Fibroblast of villous mesenchyme (primary cell): ENCODE measurements around the gene HOXC11. TPM values are rescaled to one million over a fixed set of nuclear protein-coding genes. Genes with fewer than 3 reads are reported as not detected.
A peak's percentile ranks its signal among the peaks of the same experiment; 100 is the strongest.

Source experiments
- DNase-seq: peaks from one replicate; pipeline ENCODE4 v3.0.0-alpha.2; 2010; ENCODE audit warnings: low read depth
- H3K4me3 ChIP-seq: 2 replicates; pipeline ENCODE4 v1.5.1; 2011; ENCODE audit warnings: low read depth, mild to moderate bottlenecking, low read length
- total RNA-seq: library from RNA; depleted of rRNA; stranded (reverse); fragments of >200 nt; gene quantifications from 2 replicates; pipeline ENCODE4 v1.2.3, GENCODE V29; 2012
- TF ChIP-seq, protein P1 (sequence below): IDR thresholded peaks from 2 replicates; pipeline ENCODE4 v1.5.1; 2012; ENCODE audit warnings: low read depth, mild to moderate bottlenecking, low read length; ENCODE audit not compliant: insufficient read depth

Gene HOXC11
- total RNA-seq, 1 donor: 0.86 TPM

DNA sequence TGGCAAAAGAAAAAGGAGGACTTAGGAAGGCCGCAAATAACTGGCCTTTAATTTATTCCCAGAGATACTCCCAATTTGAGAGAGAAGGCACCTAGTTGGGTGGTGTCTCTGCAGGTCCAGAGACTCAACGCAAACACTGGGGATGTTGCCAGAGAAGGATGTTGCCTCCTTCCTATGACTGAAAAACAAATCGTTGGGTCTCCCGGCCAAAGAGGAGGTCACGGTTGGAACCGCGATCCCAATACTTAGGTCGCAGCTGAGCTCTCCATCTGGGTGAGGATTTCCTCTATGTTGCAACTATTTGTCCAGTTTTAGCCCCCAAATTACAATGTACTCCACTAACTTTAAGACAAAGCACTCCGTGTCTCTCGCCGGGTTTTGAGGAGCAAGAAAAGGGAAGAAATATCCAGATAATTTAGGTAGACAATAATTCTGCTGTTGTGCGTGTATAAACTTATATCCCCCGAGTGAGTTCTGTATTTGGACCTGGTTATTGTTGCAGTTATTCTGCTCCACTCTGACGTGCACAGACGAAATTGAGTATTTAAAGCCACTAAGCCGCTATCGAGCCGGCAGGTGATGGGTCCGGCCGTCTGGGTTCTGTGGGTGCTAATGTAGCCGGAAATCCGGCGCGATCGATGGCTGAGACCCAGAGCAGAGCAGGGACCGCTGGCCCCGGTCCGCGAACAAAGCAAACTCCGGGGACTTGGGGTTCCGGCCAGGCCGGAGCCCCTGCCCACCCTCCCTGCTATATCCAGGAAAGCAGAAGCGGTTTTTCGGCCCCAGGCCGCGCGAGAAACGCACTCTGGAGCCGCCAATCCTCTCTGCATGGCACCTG is 12.5 kb upstream of the HOXC11 start:
- TF ChIP-seq, protein P1, sequence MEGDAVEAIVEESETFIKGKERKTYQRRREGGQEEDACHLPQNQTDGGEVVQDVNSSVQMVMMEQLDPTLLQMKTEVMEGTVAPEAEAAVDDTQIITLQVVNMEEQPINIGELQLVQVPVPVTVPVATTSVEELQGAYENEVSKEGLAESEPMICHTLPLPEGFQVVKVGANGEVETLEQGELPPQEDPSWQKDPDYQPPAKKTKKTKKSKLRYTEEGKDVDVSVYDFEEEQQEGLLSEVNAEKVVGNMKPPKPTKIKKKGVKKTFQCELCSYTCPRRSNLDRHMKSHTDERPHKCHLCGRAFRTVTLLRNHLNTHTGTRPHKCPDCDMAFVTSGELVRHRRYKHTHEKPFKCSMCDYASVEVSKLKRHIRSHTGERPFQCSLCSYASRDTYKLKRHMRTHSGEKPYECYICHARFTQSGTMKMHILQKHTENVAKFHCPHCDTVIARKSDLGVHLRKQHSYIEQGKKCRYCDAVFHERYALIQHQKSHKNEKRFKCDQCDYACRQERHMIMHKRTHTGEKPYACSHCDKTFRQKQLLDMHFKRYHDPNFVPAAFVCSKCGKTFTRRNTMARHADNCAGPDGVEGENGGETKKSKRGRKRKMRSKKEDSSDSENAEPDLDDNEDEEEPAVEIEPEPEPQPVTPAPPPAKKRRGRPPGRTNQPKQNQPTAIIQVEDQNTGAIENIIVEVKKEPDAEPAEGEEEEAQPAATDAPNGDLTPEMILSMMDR: no peak
- no peak for DNase-seq
- no peak overlapping the region for H3K4me3 ChIP-seq

DNA sequence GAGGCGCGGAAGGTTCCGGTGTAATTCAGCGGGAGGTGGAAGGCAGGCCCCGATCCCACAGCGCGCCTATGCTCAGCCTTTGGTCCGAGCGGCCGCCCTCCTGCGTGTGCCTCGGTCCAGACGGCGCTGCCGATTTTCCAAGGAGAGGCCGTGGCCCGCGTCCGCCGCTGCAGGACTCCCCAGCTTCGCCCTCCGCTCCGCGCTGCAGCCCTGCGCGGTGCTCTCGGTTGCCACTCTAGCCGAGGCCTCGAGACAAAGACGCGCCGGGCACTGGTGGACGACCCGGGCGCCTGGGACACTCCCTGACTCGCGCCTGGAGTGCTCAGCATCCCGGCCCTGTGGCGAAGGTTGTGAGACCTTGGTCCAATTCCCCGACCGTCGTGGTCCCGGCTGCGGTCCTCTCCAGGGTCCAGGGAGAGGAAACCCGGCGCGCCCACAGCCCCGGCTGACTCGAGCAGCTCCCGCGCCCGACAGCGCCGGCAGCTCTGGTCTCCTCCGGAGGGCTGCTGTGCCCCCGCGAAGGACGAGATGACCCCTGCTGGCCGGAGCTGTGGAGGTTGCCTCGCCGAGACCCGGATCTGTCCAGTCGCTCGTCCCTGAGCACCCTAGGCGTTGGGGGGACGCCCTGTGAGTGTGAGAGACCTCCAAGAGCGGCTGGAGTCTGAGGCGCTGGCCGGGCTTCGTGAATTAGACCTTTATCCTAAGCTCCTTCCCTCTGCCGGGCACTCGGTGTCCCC is 11.7 kb upstream of the HOXC11 start:
- DNase-seq: no peak
- TF ChIP-seq, protein P1: no peak
- H3K4me3 ChIP-seq: no peak overlapping the region

DNA sequence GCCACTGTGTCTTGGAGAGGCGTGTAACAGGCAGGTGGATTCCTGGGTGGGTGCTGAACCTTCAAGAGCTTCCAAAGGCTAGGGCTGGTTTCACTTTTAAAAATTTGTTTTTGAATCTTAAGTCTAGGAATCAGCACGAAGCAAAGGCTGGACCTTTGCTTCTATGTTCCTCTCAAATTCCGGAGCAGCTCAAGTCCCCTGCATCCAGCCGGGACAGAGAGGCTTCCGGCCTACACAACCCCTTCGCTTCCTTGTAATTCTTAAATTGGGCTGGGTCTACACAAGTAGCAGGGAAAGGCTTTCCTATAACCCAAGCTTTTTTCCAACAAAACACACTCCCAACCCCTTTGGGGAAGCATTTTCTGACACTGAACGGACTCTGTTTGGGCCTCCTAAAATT is 9.9 kb upstream of the HOXC11 start:
- DNase-seq: no peak
- H3K4me3 ChIP-seq: no peak overlapping the region
- TF ChIP-seq, protein P1: no peak

DNA sequence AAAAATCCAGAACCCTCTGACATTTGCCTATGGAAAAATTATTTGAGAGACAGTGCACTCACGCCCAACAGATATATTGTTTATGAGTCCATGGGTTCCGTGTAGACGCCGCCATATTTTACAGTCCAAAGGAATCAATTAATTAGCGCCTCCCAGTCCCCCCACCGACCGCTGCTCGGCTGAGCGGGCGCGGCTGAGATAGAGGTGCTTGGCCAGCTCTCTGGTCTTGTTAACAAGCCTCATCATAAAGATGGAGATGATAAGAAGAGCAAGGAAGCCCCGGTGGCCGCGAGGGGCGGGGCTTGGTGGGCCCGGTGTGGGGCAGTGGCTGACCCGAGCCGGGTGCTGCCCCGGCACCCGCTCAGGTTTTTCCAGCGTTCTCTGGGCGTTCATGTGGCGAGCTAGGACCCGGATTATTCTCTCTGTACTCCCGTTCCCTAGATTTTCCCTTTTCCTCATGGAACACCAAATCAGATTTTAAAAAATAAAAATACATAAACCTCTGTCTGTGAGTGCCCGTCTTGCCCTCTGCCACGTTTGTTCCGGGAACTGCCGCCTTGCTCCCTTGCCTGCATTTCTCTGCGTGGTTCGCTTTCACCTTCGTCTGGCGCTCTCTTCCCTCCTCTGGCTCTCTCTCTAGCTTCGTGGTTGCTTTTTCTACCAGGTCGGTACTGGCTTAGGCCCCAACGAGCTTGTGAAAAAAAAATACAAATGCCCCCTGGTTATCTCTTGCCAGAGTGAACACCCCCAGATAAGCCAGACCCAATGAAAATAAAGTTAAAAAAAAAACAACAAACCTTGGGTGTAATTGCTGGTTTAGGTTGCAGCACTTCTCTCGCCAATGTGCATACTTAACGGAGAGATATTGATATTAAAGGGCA is 9.3 kb upstream of the HOXC11 start:
- TF ChIP-seq, protein P1: no peak
- no peak overlapping the region for H3K4me3 ChIP-seq
- no peak for DNase-seq

DNA sequence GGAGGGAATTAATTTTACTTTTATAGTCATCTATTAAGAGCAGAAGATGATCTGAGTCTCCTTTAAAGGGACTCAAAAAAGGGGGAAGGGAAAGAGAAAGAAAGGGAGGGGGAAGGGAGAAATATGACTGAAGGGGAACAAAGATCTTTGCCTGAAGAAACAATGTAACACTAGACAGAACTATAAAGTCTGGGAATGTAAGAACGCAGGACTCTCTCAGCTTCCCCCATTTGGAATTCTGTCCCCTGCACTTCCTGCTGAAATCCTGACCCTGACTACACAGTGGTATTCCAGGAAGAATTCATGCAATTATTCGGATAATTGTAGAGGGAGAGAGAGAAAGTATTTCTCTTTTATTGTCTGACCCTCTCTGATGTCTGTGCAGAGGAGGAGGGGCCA is 8.6 kb upstream of the HOXC11 start:
- H3K4me3 ChIP-seq: no peak overlapping the region
- TF ChIP-seq, protein P1: no peak
- no peak for DNase-seq

DNA sequence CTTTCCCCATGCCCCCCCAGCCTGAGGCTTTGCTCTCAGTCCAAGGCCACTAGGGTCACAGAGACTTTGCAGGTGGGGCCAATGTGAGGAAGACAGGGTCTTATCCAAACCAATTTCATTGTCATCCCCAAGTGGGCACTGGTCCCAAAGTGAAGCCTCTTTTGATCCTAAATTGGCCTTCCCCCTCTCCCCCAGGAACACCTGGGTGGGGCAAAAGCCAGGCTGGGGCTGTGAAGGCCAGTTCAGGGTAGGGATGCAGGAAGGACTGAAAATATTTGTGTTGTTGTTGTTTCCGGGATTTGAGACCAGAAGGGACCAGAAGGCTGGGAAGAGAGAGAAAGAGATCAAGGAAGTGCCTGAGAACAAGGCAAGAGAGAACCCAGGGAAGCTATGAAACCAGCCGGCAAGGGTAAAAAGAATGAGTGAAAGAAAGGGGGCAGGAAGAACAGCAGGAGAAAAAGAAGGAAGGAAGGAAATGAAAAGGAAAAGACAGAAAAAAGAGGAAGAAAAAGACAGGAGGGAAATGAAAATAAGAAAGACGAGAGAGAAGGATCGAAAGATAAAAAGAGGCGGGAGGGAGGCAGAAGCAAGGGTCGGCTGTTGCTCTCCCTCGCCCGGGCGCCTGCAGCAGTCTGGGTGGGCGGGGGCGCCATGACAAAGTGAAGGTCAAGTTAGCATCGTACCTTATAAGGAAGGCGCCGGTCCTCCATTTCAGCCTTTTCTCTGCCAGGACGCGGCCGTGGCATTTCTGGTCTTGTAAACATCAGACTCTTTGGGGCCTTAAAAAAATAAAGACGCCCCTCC is 7.4 kb upstream of the HOXC11 start:
- peak; percentile 60 for DNase-seq
- TF ChIP-seq, protein P1: no peak
- H3K4me3 ChIP-seq: peak overlapping the region; percentile 66
